HG03039 (cell line): Measurements from ENCODE around the gene CAMK1D.
"Not testable (repeated sequence)": the region's sequence is repeated elsewhere in the genome, so short reads cannot be mapped to it uniquely, and the experiment has no call there.

Experiments
- ATAC-seq: cut with Tn5 transposase; IDR thresholded peaks from one replicate; pipeline ENCODE4 v1.9.1; 2021; ENCODE audit warnings: mild to moderate bottlenecking, moderate library complexity; ENCODE audit not compliant: unreplicated experiment

The CAMK1D gene

DNA sequence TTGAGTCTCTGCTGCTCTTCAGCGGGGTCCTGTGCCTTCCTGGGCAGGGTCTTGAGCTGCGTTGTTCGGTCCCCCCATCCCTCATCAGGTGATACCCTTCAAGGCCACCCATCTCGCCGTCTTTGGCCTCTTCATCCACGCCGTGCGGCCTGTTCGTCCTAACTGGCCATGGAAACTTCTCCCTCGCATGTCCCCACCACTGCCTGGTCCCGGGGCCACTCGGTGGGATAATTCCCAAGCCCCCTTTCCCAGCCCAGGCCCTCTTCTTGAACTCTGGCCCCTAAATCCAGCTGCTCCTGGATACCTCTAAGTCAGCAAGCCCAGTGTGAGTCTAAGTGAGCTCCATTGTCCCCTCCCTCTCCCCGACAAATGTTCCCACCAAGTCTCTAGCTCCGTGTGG is 74.5 kb downstream of the CAMK1D start:
- no peak for ATAC-seq

DNA sequence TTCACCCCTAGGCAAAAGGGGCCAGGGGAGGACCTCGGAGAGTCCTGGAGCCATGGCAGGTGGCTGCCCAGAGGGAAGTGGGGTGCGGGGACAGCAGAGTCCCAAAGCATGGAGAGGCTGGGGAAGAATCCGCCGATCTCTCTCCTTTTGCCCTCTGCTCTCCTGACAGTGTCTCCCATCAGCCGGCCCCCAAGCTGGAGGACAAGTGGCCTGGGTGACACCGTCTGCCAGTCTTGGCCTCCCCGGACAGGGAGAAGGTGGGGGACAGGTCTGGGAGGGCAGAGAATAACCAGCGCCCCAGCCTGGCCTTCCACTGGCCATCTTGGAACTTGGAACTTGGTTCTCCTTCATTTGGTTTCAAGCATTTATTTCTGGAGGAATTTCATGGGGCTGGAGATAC is 77.9 kb downstream of the CAMK1D start:
- ATAC-seq: no peak

DNA sequence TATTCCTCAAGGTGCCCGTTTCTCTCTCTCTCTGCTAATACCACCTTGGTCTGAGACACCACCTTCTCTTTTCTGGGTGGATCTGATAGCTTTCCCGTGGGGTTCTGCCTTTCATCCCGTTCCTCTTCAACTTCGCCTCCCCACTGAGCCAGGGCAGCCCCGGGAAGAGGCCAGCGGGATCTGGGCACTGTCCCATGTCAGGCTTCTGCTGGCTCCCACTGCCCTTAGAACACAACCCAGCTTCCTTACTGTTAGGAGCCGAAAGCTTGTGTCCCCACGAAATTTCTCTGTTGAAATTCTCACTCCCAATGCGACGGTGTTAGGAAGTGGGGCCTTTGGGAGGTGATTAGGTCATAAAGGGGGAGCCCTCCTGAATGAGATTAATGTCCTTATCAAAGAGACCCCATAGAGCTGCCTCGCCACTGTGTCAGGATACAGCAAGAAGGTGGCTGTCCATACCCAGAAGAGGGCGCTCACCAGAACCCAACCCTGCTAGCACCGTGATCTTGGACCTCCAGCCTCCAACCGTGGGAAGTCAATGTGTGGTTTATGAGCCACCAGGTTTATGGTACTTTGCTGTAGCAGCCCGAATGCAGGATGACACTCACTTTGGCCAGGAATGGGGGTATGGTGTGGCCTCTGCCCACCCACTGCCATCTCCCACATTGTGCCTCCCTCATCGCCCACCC is 79.2 kb downstream of the CAMK1D start:
- no peak for ATAC-seq

DNA sequence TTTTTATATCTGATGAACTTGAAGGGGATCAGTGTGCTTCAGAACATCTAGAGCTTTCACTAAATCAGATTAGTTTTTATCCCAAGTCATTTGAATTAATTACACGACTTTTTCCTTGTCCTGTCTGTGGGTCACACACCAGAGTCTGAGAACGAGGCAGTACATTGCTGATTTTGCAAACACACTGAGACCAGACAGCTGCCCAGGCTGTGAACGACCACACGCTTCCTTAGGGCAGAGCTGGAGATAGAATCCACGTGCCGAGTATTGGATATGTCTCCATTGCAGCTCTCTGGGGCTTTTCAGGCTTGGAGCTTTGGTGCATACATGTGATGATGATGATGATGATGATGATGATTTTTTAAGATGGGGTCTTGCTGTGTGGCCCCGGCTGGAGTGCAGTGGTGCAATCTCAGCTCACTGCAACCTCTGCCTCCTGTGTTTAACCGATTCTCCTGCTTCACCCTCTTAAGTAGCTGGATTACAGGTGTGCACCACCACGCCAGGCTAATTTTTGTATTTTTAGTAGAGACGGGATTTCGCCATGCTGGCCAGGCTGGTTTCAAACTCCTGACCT is 81.1 kb downstream of the CAMK1D start:
- no peak for ATAC-seq

DNA sequence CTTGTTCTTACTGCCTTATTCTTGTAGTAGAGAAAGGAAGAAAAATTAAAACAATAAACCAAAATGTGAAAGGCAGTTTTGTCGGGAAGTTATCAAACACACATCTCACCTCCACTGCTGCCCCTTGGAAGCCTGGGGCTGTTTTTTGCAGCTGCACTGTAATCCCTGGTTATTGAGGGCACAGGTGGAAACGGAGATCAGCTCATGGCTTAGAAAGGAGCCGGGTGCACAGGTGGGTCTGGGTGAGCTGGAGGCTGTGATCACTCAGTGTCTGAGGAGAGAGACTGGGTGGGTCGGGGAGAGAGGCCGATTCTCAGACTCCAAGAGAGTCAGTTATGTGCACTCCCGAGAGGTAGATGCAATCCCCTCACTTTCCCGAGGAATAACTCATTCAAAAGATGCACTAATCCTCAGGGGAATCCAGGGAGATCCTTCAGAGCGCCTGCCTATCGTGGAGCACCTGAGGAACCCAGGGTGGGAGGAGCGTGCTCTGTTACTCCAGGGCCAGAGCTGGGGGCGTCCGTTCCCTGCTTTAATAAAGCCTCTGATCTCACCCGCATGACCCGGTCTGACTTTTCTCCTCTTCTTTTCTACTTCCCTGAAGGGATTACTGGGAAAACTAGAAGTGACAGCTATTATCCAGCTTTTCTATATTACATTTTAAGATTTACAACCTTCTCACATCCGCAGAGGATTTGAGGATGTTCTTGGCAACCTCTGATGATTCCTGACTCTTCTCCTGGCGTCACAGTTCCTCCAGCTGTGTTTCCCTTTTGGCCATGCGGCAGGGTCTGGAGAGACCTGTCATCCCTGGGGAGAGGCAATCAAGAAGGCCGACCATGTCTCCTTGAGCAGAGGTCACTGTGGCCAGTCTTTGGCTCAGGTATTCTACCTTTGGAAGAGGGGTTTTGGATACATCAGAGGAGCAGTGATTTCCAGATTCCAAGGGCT is 82.1 kb downstream of the CAMK1D start:
- ATAC-seq: no peak

DNA sequence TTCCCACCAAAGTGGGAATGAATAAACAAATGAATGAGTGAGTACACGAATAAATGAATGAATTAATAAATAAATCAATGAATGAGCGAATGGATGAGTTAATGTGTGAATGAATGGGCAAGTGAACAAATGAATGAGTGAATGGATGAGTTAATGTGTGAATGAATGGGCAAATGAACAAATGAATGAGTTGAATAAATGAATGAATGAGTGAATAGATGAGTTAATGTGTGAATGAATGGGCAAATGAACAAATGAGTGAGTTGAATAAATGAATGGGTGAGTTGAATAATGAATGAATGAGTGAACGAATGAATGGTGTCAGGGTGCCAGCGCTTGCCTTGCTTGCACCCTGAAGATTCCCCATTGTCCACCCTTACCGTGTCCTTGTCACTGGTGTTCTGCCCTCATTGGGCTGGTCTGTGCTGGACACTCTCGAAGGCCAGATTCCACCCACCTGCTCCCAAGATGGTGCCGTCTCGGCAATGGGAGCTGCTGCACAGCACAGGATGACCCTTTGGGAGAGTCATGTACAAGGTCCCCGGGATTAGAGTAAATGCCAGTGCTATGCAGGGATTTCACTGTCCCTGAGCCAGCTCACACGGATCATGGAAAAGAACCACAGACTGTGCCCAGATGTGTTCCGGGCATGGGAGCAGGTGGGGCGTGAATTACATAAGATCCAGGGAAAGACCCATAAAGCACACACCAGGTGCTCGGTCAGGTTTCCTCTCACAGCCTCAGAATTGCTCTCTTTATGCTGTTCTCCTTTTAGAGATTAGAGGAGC is 83.2 kb downstream of the CAMK1D start:
- ATAC-seq: no peak

DNA sequence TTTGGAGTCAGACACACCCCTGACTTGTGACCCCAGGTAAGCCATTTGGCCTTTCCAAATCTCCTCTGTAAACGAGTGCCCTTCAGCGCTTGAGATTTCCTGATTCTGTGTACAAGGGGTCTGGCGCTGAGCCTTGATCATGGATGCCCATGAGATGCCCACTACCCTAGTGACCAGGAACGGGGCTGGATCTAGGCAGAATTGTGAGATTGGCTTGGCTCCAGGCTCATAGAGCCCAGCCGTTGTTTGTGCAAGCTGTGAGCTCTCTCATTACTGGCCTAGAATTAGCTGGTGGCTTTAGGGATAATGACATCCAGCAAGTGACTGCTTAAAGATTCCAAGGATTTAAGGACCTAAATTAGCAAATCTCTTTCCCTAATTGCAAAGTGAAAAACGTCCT is 84.9 kb downstream of the CAMK1D start:
- ATAC-seq: no peak

DNA sequence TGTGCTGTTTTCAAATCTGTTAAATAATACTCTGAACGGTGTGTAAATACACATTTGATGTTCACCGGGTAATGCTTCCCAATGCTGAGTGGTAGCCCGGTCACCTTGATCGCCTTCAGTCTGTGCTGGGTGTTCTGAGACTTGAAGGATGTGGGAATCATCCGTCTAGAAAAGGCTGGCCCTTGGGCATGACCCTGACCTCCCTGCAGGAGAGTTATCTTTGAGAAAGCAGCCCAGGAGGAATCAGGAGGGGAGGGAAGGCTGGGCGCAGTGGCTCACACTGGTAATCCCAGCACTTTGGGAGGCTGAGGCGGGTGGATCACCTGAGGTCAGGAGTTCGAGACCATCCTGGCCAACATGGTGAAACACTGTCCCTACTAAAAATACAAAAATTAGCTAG is 85.3 kb downstream of the CAMK1D start:
- ATAC-seq: not testable (repeated sequence)

DNA sequence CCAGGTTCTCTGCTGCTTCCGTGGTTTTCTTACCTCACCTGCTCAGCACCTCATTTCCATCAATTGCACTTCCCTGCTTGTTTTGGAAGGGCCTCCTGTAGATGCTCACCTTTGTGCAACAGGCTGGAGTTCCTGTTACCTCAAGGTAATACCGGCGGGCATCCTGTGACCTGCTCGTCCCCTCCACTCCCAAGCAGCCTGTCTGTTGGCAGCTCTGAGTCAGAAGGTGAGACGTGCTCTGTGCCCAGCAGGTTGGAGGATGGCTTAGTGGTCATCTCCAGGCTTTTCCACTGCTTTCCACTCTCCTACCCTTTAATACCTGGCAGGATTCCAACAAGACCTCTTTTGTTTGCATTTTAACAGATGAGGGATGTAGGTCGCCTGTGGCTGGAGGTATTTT is 86.0 kb downstream of the CAMK1D start:
- ATAC-seq: no peak

DNA sequence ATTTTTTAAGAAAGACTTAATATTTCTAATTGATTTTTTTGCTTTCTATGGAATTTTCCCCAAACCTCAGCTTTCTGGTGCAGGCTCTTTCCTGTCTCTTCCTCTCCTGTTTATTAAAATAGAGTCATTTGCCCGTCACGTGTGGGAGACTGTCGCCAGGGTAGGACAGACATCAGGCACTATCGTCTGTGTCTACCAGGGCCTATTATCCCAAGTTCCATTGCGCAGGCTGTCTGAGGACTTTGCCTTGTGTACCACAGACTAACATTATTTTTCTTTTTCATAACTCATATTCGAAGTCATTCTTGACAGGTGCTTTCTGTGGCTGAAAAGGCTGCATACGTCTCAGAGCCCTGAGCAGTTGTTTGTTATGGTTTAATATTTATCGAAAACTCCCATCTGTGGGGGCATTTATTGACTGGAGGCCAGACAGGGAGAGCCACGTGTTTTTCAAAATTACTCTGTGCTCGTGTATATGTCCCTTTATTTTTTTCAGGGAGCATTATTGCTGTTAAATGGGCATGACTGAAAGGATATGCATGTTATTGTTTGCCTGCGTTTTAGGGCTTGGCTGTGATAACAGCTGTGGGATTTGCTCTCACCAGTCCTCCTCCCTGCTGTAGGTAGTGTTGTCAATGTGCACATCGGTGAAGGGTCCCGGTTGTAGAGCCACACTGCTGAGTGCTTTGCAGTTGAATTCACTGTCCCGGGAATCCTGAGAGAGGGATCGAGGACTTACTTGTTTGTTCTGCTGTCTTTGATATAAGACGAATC is 89.8 kb downstream of the CAMK1D start:
- no peak for ATAC-seq

DNA sequence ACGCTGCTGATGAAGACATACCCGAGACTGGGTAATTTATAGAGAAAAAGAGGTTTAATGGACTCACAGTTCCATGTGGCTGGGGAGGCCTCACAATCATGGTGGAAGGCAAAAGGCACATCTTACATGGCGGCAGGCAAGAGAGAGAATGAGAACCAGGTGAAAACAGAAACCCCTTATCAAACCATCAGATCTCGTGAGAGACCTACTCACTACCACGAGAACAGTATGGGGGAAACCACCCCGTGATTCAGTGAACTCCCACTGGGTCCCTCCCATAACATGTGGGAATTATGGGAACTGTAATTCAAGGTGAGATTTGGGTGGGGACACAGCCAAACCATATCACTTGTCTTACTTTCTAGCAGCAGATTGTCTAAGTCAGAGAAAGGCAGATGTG is 90.4 kb downstream of the CAMK1D start:
- ATAC-seq: not testable (repeated sequence)

DNA sequence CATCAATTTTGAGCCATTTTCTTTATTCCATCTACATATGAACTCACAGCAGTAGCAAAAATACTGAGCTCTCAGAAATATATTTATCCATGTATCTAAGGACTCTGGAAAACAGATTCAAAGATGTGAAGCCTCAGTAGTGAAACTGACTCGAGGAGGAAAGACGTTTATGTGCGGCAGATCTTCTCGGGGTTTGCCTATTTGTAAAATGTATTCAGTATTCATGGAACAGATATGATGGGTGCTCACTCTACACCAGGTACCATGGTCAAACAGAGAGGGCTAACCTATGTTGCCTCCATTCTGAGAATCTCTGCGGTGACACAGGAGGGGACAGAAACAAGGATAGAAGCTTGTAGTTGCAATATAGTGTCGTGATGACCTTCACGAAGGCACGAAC is 93.7 kb downstream of the CAMK1D start:
- no peak for ATAC-seq

DNA sequence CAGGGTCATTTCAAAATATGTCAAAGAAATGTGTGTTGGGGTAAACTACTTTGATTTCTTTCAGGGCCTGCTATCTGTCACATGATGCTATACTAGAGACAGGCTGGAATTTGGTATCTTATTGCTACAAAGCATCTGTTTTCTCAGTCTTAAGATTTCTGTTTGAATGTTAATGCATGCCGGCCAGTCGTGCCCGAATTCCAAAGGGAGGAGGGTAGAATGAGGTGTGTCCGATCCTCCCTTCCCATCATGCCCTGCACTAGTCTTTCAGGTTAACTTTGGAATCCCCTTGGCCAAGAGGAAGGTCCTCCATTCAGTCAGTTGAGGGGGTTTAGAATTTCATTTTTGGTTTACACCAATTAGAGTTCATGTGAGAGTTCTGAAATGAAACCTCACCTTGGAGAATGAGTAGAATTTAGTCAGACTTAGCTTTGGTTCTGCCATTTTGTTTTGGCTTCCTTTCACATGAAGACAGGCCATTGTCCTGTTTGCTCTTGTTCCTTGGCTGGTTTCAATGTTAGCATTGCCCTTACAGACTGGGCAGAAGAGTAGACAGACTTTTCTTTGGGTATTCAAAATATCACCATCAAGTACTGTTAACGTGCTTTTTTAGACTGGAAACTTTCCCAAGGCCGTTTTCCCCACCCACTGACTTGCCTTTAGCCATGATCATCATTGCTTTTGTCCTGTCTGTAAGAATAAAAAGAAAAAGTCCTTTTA is 95.8 kb downstream of the CAMK1D start:
- ATAC-seq: no peak

DNA sequence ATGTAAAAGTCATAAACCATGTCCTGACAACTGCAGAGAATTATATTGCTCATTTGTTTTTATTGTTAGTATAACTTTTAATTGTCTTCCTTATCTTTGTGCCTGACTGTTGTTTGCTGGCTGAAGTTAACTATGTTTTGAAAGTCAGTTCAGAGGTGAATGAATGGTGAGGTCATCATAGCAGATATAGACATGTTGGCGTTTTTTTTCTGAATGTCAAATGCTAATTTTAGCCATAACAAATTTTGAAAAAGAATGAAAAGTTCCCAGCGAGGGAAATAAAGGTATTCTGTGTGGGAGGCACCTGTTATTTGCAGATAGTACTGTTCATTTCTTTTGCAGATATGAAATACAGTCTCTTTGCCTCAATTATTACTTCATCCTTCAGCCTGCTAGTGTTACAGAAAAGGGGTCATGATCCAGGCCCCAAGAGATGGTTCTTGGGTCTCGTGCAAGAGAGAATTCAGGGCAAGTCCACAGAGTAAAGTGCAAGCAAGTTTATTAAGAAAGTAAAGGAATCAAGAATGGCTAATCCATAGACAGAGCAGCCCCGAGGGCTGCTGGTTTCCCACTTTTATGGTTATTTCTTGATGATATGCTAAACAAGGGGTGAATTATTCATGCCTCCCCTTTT is 96.5 kb downstream of the CAMK1D start:
- ATAC-seq: no peak

DNA sequence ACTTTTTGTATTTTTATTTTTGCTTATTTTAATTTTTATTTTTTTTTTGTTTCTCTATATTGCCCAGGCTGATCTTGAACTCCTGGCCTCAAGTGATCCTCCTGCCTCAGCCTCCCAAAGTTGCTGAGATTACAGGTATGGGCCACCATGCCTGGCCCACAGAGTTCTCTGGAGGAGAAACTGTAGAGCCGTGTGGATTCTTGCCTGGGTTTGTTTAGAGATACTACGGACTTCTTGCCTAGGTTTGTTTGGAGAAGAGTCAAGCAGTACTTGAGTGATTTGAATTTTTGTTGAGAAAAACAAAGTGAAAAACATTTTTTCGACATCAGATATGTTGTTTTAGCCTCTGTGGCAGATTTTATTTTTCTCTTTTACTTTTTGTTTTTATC is 99.0 kb downstream of the CAMK1D start:
- no peak for ATAC-seq

DNA sequence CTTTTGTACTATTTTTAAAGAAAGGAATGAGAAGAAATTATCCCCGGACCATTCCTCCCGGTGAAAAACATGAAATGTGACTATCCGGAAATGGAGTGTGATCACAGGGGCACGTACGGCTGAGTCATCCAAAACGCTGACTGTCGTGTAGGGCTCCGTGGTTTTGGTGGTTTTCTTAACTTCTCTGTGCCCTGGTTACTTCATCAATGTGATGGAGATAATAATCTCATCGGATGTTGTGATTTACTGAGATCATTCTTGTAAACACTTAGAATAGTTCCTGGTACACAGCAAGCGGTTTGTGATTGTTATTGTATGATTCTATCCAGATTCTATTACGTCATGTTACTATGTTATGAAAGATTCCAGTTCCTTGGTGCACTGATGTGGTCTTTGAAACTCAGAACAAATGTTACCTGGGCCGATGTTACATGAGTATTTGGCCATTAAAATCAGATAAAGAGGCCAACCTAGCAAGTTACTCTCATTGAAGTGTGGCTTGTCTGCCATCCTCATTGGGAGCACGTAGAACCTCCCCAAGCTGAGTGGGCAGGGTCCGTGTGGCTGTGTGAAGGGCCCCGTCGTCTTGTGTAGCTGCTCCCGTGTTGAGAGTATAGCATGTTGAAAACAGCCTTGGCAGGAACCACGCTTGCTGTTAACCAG is 99.5 kb downstream of the CAMK1D start:
- peak; percentile 65 for ATAC-seq

DNA sequence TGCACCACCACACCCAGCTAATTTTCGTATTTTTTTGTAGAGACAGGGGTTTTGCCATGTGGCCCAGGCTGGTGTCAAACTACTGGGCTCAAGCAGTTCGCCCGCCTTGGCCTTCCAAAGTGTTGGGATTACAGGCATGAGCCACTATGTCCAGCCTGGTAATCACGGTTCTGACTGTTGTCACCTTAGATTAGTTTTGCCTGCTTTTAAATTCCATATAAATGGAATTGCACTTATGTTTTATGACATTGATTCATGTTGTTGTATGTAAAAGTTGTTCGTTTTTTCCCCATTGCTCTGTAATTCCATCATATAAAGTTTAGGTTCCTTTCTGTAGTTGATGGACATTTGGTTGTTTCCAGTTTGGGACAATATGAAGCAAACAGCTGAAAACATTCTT is 106.0 kb downstream of the CAMK1D start:
- ATAC-seq: no peak

DNA sequence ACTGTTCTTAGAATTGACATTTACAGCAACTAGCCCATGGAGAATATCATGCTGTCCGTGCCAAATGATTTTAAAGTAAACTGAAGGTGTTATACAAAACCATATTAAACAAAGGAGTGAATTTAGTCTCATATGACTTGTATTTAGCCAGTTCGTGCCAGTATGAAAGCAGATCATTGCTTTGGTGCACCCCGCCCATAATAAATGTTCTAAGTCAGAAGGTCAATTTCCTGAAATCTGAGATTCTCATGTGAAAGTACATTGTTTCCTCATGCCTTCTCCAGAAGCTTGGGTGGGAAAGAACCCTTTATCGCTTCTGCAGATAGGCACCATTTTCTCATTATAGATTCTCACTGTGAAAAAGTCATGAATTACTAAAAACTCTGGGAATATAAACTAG is 106.4 kb downstream of the CAMK1D start:
- no peak for ATAC-seq

DNA sequence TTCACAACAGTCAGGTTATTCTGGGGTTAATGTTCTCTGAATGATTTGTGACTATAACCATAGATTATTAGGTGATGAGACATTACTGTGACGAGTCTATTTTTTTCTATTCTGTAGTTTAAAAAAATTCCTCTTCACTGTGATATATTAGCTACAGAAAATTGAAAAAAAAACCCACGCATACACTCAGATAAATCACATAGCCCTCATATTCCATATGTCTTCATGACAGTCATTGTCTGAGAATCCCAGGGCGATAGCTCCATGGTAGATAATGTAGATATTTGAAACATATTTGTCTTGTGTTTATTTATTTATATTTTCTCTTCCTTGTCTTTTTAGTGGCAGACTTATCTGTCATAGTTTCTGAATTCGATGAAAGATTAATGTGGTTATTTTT is 110.0 kb downstream of the CAMK1D start:
- ATAC-seq: no peak
